ENCODE results near the gene ZNF780B.

ZNF780B gene

DNA sequence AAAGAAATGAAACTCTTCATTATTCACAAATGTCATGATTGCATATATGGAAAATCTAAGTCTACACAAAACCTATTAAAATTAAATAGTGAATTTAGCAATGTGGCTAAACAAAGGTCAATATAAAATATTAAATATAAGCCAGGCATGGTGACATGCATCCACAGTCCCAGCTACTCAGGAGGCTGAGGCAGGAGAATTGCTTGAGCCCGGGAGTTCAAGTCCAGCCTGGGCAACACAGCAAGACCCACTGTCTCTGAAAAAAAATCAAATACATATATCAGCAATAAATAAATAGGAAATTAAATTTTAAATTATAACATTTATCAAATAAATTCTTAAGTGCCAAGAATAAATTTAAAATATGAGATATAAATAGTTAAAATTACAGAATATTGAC is 73.1 kb downstream of the ZNF780B start:
- DNase-seq (ENCODE audit: low read depth in 2 of 2), result no peak

All from fibroblast of skin of left quadriceps (primary cell).